Ovary (tissue), 3 donors: ENCODE measurements around the gene PIGX.

Experiments used
- EP300 ChIP-seq: sonication (generic); formaldehyde crosslinking; IDR thresholded peaks from one replicate; pipeline ENCODE4 v1.6.1; 2017; ENCODE audit warnings: antibody characterized with exemption
- POLR2A ChIP-seq: fragments of 450-650 bp; IDR thresholded peaks from one replicate; pipeline ENCODE4 v1.6.1; 2017; ENCODE audit warnings: antibody characterized with exemption, mild to moderate bottlenecking, moderate library complexity
- TF ChIP-seq, protein P1 (sequence below), 3 donors: fragments of 450-650 bp in 2 of 3; fragments of 200-600 bp in 1 of 3; IDR thresholded peaks; one replicate each; pipeline versions ENCODE4 v1.5.1 to v1.8.0; 2016 to 2022; ENCODE audit warnings: antibody characterized with exemption in 3 of 3, mild to moderate bottlenecking in 1 of 3
- donor health status: DM: no; HTN: no; CAD: no.

DNA sequence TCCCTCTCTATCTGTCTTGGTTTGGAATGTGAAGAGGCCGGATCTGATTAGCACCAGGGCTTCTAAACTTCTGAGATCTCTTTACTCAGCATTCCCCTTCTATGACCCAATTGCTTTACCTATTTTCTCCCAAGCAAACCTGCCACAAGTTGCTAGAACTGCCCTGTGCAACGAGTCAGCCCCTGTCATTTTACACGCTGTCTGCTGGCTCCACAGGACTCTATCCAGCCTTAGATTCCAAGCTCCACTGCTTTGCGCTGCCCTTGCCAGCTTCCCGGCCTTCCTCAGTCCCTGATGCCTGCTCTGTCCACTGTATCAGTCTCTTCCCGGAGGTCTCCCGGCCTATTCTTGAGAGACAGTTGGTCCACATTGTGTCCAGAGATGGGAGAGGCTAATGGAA is 12.4 kb upstream of the PIGX start:
- TF ChIP-seq, protein P1, sequence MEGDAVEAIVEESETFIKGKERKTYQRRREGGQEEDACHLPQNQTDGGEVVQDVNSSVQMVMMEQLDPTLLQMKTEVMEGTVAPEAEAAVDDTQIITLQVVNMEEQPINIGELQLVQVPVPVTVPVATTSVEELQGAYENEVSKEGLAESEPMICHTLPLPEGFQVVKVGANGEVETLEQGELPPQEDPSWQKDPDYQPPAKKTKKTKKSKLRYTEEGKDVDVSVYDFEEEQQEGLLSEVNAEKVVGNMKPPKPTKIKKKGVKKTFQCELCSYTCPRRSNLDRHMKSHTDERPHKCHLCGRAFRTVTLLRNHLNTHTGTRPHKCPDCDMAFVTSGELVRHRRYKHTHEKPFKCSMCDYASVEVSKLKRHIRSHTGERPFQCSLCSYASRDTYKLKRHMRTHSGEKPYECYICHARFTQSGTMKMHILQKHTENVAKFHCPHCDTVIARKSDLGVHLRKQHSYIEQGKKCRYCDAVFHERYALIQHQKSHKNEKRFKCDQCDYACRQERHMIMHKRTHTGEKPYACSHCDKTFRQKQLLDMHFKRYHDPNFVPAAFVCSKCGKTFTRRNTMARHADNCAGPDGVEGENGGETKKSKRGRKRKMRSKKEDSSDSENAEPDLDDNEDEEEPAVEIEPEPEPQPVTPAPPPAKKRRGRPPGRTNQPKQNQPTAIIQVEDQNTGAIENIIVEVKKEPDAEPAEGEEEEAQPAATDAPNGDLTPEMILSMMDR (IDR thresholded peaks at IDR 0.05): no peak
- TF ChIP-seq POLR2A (no peak), EP300 (no peak)
